Adrenal gland (tissue), 12 donors: ENCODE measurements around the gene PCDH9. TPM values are rescaled to one million over a fixed set of nuclear protein-coding genes. Genes with fewer than 3 reads are reported as not detected.

Experiments used
- DNase-seq, 7 donors: peaks; one replicate each; pipeline ENCODE4 v3.0.0-alpha.2; 2019 to 2020
- H3K27ac ChIP-seq, 5 donors: fragments of 200-600 bp; sonication (generic) in 4 of 5; 1 replicate in 3 of 5; 2 replicates in 2 of 5; pipeline versions ENCODE4 v1.5.1 to v1.8.0; 2016 to 2020; ENCODE audit warnings: mild to moderate bottlenecking in 1 of 5
- H3K27me3 ChIP-seq: fragments of 200-600 bp; 2 replicates; pipeline ENCODE4 v1.8.0; 2021
- H3K36me3 ChIP-seq, 2 donors: fragments of 200-600 bp; replicated peaks in 1 of 2; 1 replicate in 1 of 2; 2 replicates in 1 of 2; pipeline versions ENCODE4 v1.5.1 to v1.8.0; 2018 to 2022
- H3K4me1 ChIP-seq, 2 donors: fragments of 200-600 bp; replicated peaks in 1 of 2; 1 replicate in 1 of 2; 2 replicates in 1 of 2; pipeline versions ENCODE4 v1.5.1 to v1.8.0; 2018 to 2021
- H3K4me3 ChIP-seq, 4 donors: fragments of 200-600 bp; sonication (generic) in 3 of 4; one replicate each; pipeline ENCODE4 v1.5.1; 2016 to 2018
- H3K9me3 ChIP-seq, 3 donors: fragments of 200-600 bp; sonication (generic) in 1 of 3; replicated peaks in 1 of 3; 1 replicate in 2 of 3; 2 replicates in 1 of 3; pipeline versions ENCODE4 v1.5.1 to v1.8.0; 2016 to 2021
- CTCF ChIP-seq, 6 experiments: fragments of 450-650 bp in 4 of 6; fragments of 200-600 bp in 2 of 6; sonication (generic) in 1 of 6; IDR thresholded peaks; 1 replicate in 5 of 6; 2 replicates in 1 of 6; pipeline versions ENCODE4 v1.5.1 to v1.8.0; 2016 to 2021; ENCODE audit warnings: antibody characterized with exemption in 6 of 6, mild to moderate bottlenecking in 2 of 6, moderate library complexity in 1 of 6
- POLR2A ChIP-seq, 2 donors: fragments of 450-650 bp; IDR thresholded peaks; one replicate each; pipeline ENCODE4 v1.6.1; 2017; ENCODE audit warnings: antibody characterized with exemption in 2 of 2, mild to moderate bottlenecking in 2 of 2, moderate library complexity in 1 of 2
- WGBS, 4 donors: extraction: QIAGEN DNeasy Blood & Tissue Kit in 2 of 4; methylation state at CpG; one replicate each; pipeline versions ENCODE4 v1.1.5 to v1.1.7; 2013 to 2017; 5-methylcytosine and 5-hydroxymethylcytosine counted together
- intact Hi-C, 2 donors: fragments of 100-400 bp; cut with DNase I; formaldehyde crosslinking; loops; one replicate each; pipeline versions ENCODE4 v1.14.1 to v1.15.0; 2022 to 2023
- polyA plus RNA-seq, 3 donors: library from polyadenylated mRNA; stranded (reverse); fragments of 200-250 nt in 2 of 3; fragments of 350-450 nt in 1 of 3; fragmentation: Illumina TruSeq in 1 of 3; extraction: RNeasy Lipid Tissue Mini Kit (QIAGEN cat#74804) in 1 of 3; gene quantifications; one replicate each; pipeline ENCODE4 v1.2.3, GENCODE V29; 2013 to 2014
- total RNA-seq, 9 donors: library from RNA; depleted of rRNA in 4 of 9; stranded (reverse); fragments of >200 nt in 4 of 9; fragments of 120-200 nt in 1 of 9; fragmentation: NEBNext Ultra II Directional in 1 of 9; extraction: Animal tissue kit (Norgen Biotek cat#: 25700) in 1 of 9; gene quantifications; one replicate each; pipeline versions ENCODE4 v1.1.0 to v1.2.4, GENCODE V29; 2013 to 2023
- donor health status: healthy with polysubstance abuse.
- donor health status: Bipolar disorder and iron deficiency.
- donor health status: DM: yes; HTN: yes; CAD: no.
- donor health status: DM: no; HTN: no; CAD: no.
- donor health status: DM: no; HTN: no; CAD: no.
- donor health status: DM: yes; HTN: yes; CAD: no.

PCDH9 gene
- total and polyA plus RNA-seq, 12 donors, result 0.71 to 10.9 (median 3.6) TPM

GRCh38 chr13:66415444-66415843, 814.7 kb downstream of the PCDH9 start:
- DNase-seq, result no peak
- 61 to 68% (median 61%) methylated on average over 2 of the region's 2 CpGs for WGBS, 4 donors
- no peaks in the 10 kb centered on the region for H3K9me3 ChIP-seq
- no peaks in the 10 kb centered on the region for H3K36me3 ChIP-seq
- H3K4me3 ChIP-seq, result no peak overlapping the region
- no peak overlapping the region for H3K27ac ChIP-seq
- intact Hi-C loops, result no loop called here
- no peaks in the 10 kb centered on the region for H3K4me1 ChIP-seq
- TF ChIP-seq CTCF (IDR thresholded peaks at IDR 0.05) (no peak), POLR2A (IDR thresholded peaks at IDR 0.05) (no peak)
- H3K27me3 ChIP-seq, result no peaks in the 10 kb centered on the region

GRCh38 chr13:66414066-66414800, 815.9 kb downstream of the PCDH9 start:
- Histone ChIP-seq H3K27ac (no peak overlapping the region), H3K4me1 (no peaks in the 10 kb centered on the region), H3K4me3 (no peak overlapping the region), H3K9me3 (no peaks in the 10 kb centered on the region), H3K36me3 (no peaks in the 10 kb centered on the region), H3K27me3 (no peaks in the 10 kb centered on the region)
- intact Hi-C loops, result no loop called here
- DNase-seq, result no peak
- TF ChIP-seq POLR2A (IDR thresholded peaks at IDR 0.05) (no peak), CTCF (IDR thresholded peaks at IDR 0.05) (no peak)
- 59 to 67% (median 61%) methylated on average over 3 of the region's 3 CpGs for WGBS, 4 donors

- intact Hi-C loops, result no loop called here
- Histone ChIP-seq H3K36me3 (no peaks in the 10 kb centered on the region), H3K4me1 (peaks cover 0 to 7% of the 10 kb centered on the region in 2 donors), H3K4me3 (no peak overlapping the region), H3K27me3 (no peaks in the 10 kb centered on the region), H3K27ac (no peak overlapping the region), H3K9me3 (no peaks in the 10 kb centered on the region)
- no peak for DNase-seq
- TF ChIP-seq POLR2A (IDR thresholded peaks at IDR 0.05) (no peak), CTCF (IDR thresholded peaks at IDR 0.05) (no peak)
- WGBS, 4 donors, result 88 to 97% (median 91%) methylated on average over 1 of the region's 1 CpG
Measured at GRCh38 chr13:66410314-66410713, 819.8 kb downstream of the PCDH9 start.

GRCh38 chr13:66409542-66409941, 820.6 kb downstream of the PCDH9 start:
- no peak overlapping the region for H3K4me3 ChIP-seq
- WGBS, 4 donors, result 87 to 98% (median 89%) methylated on average over 3 of the region's 3 CpGs
- H3K4me1 ChIP-seq, result peaks cover 0 to 7% of the 10 kb centered on the region in 2 donors
- no peaks in the 10 kb centered on the region for H3K36me3 ChIP-seq
- H3K9me3 ChIP-seq, result no peaks in the 10 kb centered on the region
- H3K27me3 ChIP-seq, result no peaks in the 10 kb centered on the region
- no peak for TF ChIP-seq CTCF (IDR thresholded peaks at IDR 0.05)
- TF ChIP-seq POLR2A (IDR thresholded peaks at IDR 0.05), result no peak
- no peak overlapping the region for H3K27ac ChIP-seq
- intact Hi-C loops, result no loop called here
- DNase-seq, result no peak
